ENCODE results near the gene PLEKHG4.

PLEKHG4 gene

DNA sequence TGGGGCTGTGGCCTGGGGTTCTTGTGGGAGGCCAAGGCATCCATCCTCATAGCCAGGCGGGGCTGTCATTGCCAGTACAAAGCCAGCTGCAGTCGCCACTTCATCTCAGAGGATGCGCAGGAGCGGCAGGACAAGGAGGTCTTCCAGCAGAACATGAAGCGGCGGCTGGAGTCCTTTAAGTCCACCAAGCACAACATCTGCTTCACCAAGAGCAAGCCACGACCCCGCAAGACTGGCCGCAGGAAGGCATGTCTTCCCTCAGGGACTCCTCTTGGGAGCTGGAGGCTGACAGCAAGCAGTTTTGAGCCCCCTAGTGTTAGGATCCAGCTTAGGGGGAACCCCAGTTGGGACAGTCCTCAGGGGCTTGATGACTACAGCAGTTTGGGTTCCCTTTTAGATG is 15.1 kb upstream of the PLEKHG4 start:
- no peak for DNase-seq

DNA sequence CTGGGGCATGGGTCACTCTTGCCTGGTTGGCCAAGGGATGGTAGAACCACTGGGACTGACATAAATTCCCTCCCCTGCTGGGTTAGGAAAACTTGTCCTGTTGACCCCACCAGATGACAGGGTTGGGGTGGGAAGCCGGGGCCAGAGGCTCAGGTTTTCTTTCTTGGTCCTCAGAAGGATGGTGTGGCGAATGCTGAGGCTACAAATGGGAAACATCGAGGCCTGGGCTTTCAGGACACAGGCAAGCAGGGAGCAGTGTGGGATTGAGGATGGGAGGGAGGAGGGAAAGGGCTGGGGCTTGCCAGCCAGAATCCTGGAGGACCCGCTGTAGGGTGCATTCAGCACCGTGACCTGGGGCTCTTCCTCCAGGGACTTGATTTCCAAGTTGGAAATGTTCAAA is 14.5 kb upstream of the PLEKHG4 start:
- DNase-seq, result no peak

DNA sequence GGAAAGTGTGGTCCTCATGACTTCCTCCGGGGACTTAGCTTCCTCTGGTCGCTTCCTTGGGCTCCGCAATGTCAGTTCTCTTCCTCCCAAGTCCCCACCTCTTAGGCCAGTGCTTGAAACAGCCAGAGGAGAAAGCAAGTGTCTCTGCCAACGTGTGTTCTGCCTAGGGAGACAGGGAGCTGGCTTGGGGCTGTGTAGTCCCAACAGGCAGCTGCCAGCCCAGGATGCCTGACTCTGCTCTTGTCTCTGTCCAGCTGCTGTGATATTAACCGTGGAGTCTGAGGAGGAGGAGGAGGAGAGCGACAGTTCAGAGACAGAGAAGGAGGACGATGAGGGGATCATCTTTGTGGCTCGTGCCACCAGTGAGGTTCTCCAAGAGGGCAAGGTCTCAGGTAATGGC is 13.5 kb upstream of the PLEKHG4 start:
- DNase-seq, result no peak

DNA sequence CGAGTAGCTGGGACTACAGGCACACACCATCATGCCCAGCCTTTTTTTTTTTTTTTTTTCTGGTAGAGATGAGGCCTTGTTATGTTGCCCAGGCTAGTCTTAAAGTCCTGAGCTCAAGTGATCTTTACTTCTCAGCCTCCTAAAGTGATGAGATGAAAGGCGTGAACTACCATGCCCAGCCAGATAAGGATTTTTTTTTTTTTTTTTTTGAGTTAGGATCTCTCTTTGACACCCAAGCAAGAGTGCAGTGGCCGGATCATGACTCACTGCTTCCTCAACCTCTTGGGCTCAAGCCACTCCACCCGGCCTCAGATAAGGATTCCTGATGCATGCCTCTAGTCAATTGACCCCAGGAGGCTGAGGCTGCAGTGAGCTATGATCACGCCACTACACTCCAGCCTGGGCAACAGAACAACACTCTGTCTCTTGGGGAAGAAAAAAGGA is 11.2 kb upstream of the PLEKHG4 start:
- DNase-seq, result no peak

DNA sequence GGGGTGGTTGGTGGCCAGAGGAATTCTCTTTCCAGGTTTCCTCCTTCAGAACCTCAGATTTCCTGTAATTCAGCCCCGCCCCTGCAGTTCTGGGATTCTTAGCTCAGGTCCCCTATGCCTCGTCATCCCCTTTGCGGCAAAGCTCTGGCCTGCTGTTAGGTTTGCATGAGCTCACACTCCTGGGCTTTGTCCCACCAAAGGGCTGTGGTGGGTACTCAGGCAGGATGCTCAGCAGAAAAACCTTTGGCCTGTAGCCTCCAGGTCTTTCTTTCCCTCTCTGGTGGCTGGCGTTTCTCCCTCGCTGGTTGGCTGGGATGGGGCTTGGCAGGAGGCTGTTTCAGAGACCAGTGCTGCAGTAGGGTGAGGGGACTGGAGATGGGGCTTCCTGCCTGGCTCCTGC is 9.6 kb upstream of the PLEKHG4 start:
- no peak for DNase-seq

DNA sequence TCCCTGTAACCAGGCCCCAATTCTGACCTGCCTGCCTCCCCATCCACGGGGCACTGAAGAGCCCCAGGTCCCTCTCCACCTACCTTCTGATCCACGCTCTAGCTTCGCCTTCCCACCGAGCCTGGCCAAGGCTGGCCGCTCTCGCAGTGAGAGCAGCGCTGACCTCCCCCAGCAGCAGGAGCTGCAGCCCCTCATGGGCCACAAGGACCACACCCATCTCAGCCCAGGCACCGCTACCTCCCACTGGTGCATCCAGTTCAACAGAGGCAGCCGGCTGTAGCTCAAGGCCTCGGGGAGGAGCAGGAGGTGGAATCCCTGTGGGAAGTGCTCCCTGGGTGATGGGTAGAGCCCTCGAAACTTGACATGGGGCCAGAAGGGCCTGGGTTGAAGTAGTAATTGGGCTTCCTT is 8.4 kb upstream of the PLEKHG4 start:
- DNase-seq, result no peak

DNA sequence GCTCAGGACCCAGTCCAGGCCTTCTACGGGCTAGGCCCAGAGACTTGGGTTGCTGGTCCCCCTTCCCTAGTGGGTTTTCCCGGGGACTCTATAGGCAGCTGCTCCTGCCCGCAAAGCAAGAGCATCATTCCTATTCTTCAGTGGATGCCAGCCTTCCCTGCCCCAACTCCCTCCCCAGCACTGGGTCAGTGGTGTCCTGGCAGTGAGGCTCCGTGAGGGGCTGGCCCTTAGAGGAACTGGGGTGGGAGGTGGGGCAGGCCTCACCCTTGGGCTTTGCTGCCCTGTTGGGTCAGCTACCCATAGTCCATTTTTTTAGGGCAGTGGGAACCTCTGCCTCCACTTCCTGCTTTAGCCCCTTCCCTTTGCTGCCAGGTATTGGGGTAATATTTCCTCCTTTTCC is 7.9 kb upstream of the PLEKHG4 start:
- no peak for DNase-seq

DNA sequence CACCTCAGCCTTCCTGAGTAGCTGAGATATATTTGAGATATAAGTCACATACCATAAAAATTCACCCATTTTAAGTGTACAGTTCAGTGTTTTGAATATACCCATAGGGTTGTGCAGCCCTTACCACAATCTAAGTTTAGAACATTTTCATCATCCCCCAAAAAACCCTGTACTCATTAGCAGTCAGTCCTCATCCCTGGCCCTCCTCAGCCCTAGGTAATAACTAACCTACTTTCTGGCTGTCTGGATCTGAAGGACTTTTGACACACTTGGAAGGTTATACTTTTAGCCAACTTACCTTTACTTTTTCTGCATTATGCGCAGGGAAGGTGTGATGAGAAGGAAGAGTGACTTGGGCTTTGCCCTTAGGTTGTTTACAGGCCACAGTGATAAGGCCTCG is 4.0 kb upstream of the PLEKHG4 start:
- no peak for DNase-seq

DNA sequence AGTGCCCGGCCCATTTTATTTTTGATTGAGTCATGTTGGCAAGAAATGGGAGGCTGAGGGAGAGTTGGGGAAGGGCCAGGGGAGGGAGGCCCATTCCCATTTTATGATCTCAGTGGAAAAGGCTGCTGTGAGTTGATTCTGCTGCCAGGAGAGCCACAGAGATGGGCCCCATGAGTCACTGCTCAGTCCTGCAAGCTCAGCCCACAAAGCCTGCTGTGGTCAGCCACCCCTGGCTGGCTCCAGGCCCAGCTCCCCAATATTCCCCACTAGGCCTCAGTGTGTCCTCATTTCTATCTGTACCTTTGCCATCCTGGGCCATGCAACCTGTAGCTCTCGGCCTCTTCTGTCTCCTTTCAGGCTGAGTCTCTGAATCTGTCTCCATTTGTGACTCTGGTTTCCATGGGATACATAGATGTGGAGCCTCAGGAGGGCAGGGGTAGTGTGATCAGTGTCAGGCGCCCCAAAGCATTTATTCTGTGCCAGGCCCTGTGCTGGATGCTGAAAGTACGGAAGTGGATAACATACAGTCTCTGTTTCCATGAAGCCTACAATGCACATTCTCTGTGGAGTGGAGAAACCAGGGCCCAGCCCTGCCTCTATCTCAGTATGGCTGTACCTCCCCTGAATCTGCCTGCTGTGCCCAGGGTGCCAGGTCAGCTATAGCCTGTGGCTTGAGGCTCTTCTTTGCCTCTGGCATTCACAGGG is 1.9 kb upstream of the PLEKHG4 start:
- no peak for DNase-seq

DNA sequence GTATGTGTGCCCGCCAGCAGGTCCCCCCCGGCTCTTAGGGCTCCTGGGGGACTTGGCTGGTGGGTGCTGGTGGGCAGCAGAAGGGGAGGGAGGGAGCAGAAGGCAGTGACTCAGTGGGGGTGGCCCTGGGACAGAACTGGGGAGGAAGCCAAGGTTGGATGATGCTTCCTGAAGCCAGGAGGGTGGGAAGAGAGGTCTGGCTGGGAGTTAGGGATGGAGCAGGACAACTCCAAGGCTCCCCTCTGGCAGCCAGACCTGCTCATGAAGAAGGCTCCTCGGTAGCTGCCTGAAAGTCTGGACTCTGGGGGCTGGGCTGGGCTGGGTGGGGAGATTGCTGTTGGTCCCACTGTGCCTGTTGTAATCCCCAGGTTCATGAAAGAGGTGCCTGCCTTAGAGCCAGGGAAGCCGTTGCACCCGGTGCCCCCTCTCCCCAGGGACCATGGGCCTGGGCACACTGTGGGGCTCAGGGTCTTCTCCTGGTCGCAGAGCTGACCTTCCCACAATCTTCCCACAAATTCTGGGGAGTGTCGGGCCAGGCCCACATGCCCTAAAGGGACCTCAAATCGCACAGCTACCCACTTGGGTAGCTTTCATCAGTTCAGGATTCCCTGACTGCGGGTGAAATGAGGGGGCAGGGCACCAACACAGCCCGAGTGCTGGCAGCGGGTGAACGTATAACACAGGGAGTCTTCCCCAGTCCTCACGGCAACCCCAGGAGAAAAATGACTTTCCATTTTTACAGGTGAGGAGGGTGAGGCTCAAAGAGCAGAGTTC is 1.1 kb upstream of the PLEKHG4 start:
- no peak for DNase-seq

DNA sequence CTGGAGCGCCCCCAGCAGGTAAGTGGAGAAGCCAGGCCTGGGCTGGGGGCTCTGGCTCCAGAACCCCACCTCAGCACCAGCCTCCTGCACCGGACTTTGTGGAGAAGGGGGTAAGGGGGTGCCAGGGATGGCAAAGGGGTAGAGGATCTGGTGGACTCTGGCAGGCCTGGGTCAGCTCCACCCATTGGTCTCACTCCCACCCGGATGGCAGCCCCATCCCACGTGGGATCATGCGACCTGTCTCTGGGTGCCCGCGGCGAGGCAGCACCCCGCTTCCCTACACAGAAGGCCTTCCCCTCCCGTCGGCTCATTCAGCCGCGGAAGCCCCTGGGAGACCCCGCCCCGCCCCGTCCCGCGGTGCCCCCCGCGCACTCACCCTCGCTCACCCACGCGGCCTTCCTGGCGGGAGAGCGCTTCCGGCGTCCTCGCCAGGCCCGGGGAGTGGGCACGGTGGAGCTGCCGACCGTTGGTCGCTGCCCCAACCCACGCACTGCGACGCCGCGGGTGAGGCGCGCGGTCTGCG is 498 bp upstream of the PLEKHG4 start:
- DNase-seq, result no peak

DNA sequence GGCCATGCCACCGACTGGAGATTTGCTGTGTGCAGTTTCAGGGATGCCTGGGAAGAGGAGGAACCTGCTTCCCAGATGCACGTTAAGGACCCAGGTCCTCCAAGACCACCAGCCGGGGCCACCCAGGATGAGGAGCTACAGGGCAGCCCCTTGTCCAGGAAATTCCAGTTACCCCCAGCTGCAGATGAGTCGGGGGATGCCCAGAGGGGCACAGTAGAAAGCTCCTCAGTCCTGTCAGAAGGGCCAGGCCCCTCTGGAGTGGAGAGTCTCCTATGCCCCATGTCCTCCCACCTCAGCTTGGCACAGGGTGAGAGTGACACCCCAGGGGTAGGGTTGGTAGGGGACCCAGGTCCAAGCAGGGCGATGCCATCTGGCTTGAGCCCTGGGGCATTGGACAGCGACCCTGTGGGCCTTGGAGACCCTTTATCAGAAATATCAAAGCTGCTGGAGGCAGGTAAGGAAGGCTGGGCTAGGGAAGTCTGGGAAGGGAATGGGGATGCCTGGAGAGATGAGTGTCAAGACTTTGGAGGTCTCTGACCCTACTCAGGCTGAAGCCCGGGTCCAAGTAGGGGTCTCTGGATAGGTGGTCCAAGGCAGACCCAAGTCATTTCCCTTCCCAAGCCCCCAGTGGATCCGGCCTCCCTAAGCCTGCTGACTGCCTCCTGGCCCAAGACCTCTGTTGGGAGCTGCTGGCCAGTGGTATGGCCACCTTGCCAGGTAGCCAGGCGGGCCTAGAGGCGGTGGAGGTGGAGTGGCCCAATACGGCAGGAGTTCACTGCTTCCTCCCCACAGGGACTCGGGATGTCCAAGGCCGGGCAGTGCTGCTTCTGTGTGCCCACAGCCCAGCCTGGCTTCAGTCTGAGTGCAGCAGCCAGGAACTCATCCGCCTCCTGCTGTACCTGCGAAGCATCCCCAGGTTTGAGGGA is 1.0 kb downstream of the PLEKHG4 start:
- no peak for DNase-seq

DNA sequence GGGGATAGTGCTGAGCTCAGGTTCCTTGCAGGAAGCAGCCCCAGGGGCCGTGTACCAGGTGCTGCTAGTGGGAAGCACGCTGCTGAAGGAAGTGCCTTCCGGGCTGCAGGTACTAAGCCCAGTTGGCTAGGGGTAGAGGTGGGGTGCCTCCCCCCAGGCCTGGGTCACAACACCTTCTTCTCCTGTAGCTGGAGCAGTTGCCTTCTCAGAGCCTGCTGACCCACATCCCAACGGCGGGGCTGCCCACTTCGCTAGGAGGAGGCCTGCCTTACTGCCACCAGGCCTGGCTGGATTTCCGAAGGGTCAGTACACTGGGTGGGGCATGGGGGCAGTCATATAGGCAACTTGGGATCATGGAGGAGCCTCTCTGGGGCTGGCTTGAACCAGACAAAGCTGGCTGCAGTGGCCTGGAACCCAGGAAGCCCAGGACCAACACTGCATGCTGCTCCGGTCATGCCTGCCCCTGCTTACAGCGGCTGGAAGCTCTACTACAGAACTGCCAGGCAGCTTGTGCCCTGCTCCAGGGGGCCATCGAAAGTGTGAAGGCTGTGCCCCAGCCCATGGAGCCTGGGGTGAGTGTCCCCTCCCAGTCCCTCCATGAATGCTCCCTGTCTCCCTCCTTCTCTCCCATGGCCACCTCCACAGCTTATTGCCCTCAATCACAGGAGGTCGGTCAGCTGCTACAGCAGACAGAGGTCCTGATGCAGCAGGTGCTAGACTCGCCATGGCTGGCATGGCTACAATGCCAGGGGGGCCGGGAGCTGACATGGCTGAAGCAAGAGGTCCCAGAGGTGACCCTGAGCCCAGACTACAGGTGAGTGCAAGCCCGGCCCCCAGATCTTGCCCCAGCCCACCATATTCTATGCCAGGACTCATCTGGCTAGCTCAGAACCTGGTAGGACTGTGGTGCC is 2.5 kb downstream of the PLEKHG4 start:
- DNase-seq, result no peak

DNA sequence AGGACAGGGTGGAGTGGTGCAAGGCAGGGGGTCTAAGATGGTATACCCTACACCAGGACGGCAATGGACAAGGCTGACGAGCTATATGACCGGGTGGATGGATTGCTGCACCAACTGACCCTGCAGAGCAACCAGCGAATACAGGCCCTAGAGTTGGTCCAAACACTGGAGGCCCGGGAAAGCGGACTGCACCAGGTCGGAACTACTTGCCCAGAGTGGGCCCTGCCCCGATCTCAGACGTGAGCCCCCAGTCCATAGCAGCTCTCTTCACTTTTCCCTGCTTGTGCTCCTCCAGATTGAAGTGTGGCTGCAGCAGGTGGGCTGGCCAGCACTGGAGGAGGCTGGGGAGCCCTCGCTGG is 3.1 kb downstream of the PLEKHG4 start:
- DNase-seq, result no peak

DNA sequence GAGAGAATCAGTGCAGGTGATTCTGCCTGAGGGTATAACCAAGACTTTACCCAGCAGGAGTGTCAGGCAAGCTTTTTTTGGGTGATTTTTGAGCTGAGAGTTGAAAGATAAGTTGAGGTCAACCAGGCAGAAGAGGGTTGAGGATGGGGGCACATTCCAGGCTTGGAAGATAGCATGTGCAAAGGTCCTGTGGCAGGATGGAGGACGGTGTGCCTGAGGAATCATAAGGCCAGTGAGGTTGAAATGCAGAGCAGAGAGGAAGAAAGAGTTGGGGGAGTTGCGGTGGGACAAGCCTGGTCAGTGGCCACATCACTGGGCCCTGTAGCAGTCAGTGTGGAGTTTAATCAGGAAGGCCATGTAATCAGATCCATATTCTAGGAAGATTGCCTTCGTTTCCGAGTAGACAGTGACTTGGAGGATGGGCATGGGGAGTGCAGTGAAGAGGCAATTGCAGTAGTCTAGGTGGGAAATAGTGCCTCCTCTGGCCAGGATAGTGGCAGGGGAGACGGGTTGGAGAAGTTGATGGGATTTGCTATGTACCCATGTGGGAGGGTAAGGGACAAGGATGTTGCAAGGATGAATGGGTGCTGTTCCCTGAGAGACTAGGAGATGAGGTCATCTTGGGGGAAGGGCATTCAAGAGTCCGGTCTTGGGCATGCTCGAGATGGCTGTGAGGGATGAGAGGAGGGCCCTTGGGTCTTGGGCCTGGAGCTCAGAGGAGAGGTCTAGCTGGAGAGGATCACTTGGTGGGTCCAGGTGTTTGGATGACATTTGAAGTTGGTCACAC is 3.9 kb downstream of the PLEKHG4 start:
- no peak for DNase-seq

DNA sequence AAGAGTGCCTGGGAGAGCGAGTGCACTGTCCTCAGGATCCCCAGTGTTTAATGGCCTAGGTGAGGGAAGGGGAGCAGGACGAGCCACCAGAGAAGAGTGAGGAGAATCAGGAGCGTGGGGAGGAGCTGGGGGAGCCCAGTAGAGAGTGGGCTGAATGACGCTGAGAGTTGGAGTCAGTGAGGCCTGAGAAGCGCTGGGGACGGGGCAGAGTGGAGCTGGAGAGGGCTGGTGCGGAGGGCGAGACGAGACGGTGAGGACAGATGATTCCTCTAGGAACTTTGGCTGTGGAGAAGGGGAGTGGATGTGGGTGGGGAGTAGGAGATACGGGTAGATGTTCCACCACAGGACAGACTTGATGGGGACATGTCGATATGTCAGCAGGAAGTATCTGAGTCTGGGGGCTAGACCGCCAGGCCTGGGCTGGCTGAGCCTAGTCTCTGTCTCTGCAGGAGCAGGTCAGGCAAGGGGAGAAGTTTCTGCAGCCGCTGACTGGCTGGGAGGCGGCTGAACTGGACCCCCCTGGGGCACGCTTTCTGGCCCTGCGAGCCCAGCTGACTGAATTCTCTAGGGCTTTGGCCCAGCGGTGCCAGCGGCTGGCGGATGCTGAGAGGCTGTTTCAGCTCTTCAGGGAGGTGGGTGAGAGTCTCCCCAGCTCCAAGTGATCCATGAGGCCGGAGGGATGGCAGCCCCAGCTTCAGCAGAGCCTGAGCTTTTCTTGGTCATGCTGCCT is 4.7 kb downstream of the PLEKHG4 start:
- DNase-seq, result no peak

DNA sequence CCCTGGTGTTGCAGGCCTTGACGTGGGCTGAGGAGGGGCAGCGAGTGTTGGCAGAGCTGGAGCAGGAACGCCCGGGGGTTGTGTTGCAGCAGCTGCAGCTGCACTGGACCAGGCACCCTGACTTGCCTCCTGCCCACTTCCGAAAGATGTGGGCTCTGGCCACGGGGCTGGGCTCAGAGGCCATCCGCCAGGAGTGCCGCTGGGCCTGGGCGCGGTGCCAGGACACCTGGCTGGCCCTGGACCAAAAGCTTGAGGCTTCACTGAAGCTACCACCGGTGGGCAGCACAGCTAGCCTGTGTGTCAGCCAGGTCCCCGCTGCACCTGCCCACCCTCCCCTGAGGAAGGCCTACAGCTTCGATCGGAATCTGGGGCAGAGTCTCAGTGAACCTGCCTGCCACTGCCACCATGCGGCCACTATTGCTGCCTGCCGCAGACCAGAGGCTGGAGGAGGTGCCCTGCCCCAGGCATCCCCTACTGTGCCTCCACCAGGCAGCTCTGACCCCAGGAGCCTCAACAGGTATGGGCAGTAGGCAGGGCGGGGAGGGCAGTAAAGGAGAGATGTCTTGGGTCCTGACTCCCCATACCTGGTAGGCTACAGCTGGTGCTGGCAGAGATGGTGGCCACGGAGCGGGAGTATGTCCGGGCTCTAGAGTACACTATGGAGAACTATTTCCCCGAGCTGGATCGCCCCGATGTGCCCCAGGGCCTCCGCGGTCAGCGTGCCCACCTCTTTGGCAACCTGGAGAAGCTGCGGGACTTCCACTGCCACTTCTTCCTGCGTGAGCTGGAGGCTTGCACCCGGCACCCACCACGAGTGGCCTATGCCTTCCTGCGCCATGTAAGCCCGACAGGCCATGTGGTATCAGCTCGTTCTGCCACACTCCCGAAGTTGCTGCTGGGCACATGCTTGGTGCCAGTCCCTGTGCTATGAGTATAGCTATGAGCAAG is 5.6 kb downstream of the PLEKHG4 start:
- DNase-seq, result no peak

DNA sequence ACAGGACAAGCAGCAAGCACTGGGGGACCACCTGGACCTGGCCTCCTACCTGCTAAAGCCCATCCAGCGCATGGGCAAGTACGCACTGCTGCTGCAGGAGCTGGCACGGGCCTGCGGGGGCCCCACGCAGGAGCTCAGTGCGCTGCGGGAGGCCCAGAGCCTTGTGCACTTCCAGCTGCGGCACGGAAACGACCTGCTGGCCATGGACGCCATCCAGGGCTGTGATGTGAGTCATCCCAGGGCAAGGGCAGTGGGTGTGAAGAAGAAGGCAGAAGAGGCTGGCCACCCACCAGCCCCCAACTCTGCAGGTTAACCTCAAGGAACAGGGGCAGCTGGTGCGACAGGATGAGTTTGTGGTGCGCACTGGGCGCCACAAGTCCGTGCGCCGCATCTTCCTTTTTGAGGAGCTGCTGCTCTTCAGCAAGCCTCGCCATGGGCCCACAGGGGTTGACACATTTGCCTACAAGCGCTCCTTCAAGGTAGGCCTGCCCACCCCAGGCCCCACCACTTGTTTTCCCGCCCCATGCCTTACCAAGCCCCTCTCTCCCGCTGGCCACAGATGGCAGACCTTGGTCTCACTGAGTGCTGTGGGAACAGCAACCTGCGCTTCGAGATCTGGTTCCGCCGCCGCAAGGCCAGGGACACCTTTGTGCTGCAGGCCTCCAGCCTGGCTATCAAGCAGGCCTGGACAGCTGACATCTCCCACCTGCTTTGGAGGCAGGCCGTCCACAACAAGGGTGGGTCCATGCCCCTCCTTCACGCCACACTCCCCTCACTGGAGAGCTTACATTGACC is 7.3 kb downstream of the PLEKHG4 start:
- DNase-seq, result no peak

DNA sequence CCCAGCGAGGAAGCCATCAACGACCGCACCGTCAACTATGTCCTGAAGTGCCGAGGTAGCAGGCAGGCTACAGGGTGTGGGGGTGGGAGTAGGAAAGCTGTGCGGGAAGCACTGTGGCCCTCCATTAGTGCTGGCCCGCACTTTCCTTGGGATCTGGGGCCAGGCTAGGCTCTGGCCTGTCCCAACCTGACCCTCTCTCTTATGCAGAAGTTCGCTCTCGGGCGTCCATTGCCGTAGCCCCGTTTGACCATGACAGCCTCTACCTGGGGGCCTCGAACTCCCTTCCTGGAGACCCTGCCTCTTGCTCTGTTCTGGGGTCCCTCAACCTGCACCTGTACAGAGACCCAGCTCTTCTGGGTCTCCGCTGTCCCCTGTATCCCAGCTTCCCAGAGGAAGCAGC is 8.6 kb downstream of the PLEKHG4 start:
- no peak for DNase-seq

Data from hippocampal formation (tissue), 2 donors.